CD4-positive, alpha-beta memory T cell (primary cell): ENCODE results near the gene RALGAPA2. TPM values are rescaled to one million over a fixed set of nuclear protein-coding genes. Genes with fewer than 3 reads are reported as not detected.

Experiments used
- CTCF ChIA-PET: fragments of 350-600 bp; sonication (Branson Sonifier 250); formaldehyde crosslinking; loops from one replicate; lab custom pipeline; 2021; ENCODE audit warnings: inconsistent platforms; ENCODE audit not compliant: partially characterized antibody; lab: Charles Lee
- POLR2A ChIA-PET: fragments of 350-600 bp; sonication (Branson Sonifier 250); formaldehyde crosslinking; loops from one replicate; lab custom pipeline; 2021; ENCODE audit not compliant: partially characterized antibody; lab: Charles Lee
- DNase-seq, 5 donors: peaks; one replicate each; pipeline versions ENCODE4 v3.0.0 to v3.0.0-alpha.2; 2020 to 2022; ENCODE audit warnings: mixed read lengths in 1 of 5
- H3K27ac ChIP-seq: one replicate; pipeline ENCODE4 v1.7.0; 2013; ENCODE audit warnings: low read depth, low read length
- H3K27me3 ChIP-seq: 2 replicates; pipeline ENCODE4 v1.7.0; 2013; ENCODE audit warnings: mild to moderate bottlenecking, low read length, moderate library complexity; ENCODE audit not compliant: insufficient read depth
- H3K36me3 ChIP-seq: 2 replicates; pipeline ENCODE4 v1.7.0; 2013; ENCODE audit warnings: mild to moderate bottlenecking, low read length, moderate library complexity; ENCODE audit not compliant: insufficient read depth
- H3K4me1 ChIP-seq: 2 replicates; pipeline ENCODE4 v1.7.0; 2013; ENCODE audit warnings: mild to moderate bottlenecking, low read length, moderate library complexity; ENCODE audit not compliant: insufficient read depth
- H3K4me3 ChIP-seq, 2 donors: one replicate each; pipeline ENCODE4 v1.7.0; 2013; ENCODE audit warnings: low read length in 2 of 2, mild to moderate bottlenecking in 1 of 2
- H3K9me3 ChIP-seq, 2 donors: one replicate each; pipeline ENCODE4 v1.7.0; 2013; ENCODE audit warnings: low read length in 2 of 2, control low read depth in 1 of 2; ENCODE audit not compliant: control insufficient read depth in 1 of 2
- H3K27ac Mint-ChIP-seq, 7 donors: one replicate each; pipeline ENCODE4 v1.8.0; 2020 to 2021; ENCODE audit warnings: mixed read lengths in 7 of 7, mild to moderate bottlenecking in 6 of 7, inconsistent platforms in 3 of 7, moderate library complexity in 3 of 7
- H3K27me3 Mint-ChIP-seq, 2 donors: one replicate each; pipeline ENCODE4 v1.8.0; 2020 to 2021; ENCODE audit warnings: mixed read lengths in 2 of 2
- H3K36me3 Mint-ChIP-seq, 2 donors: one replicate each; pipeline ENCODE4 v1.8.0; 2020 to 2021; ENCODE audit warnings: mixed read lengths in 2 of 2, inconsistent platforms in 1 of 2, mild to moderate bottlenecking in 1 of 2
- H3K4me1 Mint-ChIP-seq, 4 donors: one replicate each; pipeline ENCODE4 v1.8.0; 2020 to 2021; ENCODE audit warnings: mixed read lengths in 4 of 4, mild to moderate bottlenecking in 1 of 4
- H3K4me3 Mint-ChIP-seq, 8 donors: one replicate each; pipeline ENCODE4 v1.8.0; 2020 to 2021; ENCODE audit warnings: mixed read lengths in 8 of 8, mild to moderate bottlenecking in 7 of 8, moderate library complexity in 6 of 8, inconsistent platforms in 3 of 8
- H3K9me3 Mint-ChIP-seq, 8 donors: one replicate each; pipeline ENCODE4 v1.8.0; 2020 to 2021; ENCODE audit warnings: mixed read lengths in 8 of 8, mild to moderate bottlenecking in 5 of 8, inconsistent platforms in 3 of 8, moderate library complexity in 1 of 8
- intact Hi-C: fragments of 100-400 bp; cut with micrococcal nuclease; formaldehyde crosslinking; loops from one replicate; pipeline ENCODE4 v1.15.1; 2023
- polyA plus RNA-seq, 2 donors: library from polyadenylated mRNA; unstranded; fragments of 300-500 nt; fragmentation: Illumina TruSeq; gene quantifications; one replicate each; pipeline ENCODE4 v1.2.3, GENCODE V29; 2021
- total RNA-seq, 2 experiments: library from RNA; stranded (reverse); gene quantifications; one replicate each; pipeline ENCODE4 v1.2.3, GENCODE V29; 2021

The RALGAPA2 gene
- total and polyA plus RNA-seq, 4 experiments from 2014 or later: 1.6 to 36.3 (median 21.5) TPM

DNA sequence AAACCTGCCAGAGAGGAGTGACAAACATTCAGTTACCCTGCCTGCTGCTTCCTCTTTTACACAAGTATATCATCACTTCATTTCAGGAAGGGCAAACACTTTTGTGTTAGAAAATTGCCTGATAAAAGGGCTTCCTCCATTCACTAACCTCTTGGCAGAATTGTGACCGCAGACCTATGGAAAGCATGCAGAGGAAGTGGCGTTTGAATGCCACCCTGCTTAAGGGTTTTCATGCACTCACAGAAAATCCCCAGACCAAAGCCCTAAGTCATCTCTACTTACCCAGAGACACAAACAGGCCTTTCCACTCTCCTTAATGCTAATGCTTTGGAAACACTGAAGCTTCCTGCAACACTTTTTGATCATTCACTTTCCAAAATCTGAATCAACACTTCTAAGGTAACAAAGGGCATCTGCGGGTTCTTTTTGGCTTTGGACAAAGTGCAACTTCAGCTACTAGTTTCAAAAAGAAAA, 22.1 kb upstream of the RALGAPA2 start:
- H3K4me1 Mint-ChIP-seq: peaks cover 7 to 11% (median 8%) of the 10 kb centered on the region in 4 donors
- H3K36me3 Mint-ChIP-seq: no peaks in the 10 kb centered on the region
- peaks cover 6% of the 10 kb centered on the region in 2 donors for H3K27me3 Mint-ChIP-seq
- H3K4me1 ChIP-seq: peaks cover 6% of the 10 kb centered on the region
- no peak overlapping the region for H3K27ac ChIP-seq
- ChIA-PET CTCF (no interaction called here), POLR2A (no interaction called here)
- intact Hi-C loops: no loop called here
- H3K27ac Mint-ChIP-seq: peak overlapping the region in 2 of 7 donors; percentile 26 to 40
- H3K27me3 ChIP-seq: no peaks in the 10 kb centered on the region
- H3K9me3 Mint-ChIP-seq: peaks cover 0 to 1% (median 0%) of the 10 kb centered on the region in 8 donors
- no peaks in the 10 kb centered on the region for H3K9me3 ChIP-seq
- no peak overlapping the region for H3K4me3 ChIP-seq
- peak overlapping the region in 1 of 8 donors; percentile 22 for H3K4me3 Mint-ChIP-seq
- DNase-seq: peak in 1 of 5 donors; percentile 5
- no peaks in the 10 kb centered on the region for H3K36me3 ChIP-seq

DNA sequence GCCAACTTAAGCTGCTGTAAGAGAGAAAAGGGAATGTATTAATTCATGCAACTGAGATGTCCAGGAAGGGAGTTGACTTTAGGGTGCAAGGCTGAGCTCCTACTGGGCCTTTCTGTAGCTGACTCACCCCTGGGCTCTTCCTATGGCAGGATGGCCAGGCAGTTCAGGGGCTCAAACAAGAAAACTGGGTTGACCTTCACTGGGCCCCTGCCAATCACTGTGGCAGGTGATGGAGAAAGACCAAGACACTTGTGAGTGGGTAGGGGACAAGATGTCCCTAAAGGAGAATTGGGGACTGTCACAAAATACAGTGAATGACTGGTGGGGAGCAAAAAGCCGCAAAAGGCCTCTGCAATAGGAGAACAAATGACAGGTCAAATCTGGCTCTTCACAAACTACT, 21.5 kb upstream of the RALGAPA2 start:
- Histone ChIP-seq H3K27me3 (no peaks in the 10 kb centered on the region), H3K9me3 (no peaks in the 10 kb centered on the region), H3K4me3 (no peak overlapping the region), H3K36me3 (no peaks in the 10 kb centered on the region), H3K27ac (no peak overlapping the region), H3K4me1 (peaks cover 6% of the 10 kb centered on the region)
- ChIA-PET CTCF (no interaction called here), POLR2A (no interaction called here)
- H3K36me3 Mint-ChIP-seq: no peaks in the 10 kb centered on the region
- intact Hi-C loops: no loop called here
- peaks cover 4 to 6% of the 10 kb centered on the region in 2 donors for H3K27me3 Mint-ChIP-seq
- H3K27ac Mint-ChIP-seq: peak overlapping the region in 4 of 7 donors; percentile 10 to 61 (median 43)
- peaks cover 0 to 1% (median 0%) of the 10 kb centered on the region in 8 donors for H3K9me3 Mint-ChIP-seq
- H3K4me3 Mint-ChIP-seq: peak overlapping the region in 1 of 8 donors; percentile 22
- H3K4me1 Mint-ChIP-seq: peaks cover 7 to 11% (median 8%) of the 10 kb centered on the region in 4 donors
- DNase-seq: no peak

DNA sequence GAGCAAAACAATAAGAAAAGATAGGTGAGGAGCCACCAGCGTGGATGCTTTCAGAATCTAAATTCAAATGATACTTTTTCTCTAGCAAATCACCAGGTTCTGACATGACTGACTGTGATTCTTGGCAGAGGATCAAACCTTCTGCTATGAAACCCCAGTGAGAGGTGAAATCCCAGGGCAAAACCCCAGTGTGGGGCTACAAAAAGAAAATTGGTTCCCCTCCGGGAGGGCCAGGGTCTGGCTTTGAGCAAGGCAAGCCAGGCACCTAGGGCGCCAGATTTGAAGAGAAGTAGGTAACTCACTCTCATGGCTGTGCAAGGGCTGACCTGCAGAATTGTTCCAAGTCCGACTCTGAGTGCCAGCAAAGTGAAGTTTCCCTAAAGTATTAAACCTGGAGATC, 20.2 kb upstream of the RALGAPA2 start:
- peaks cover 6 to 9% of the 10 kb centered on the region in 2 donors for H3K27me3 Mint-ChIP-seq
- peaks cover 7 to 11% (median 8%) of the 10 kb centered on the region in 4 donors for H3K4me1 Mint-ChIP-seq
- POLR2A ChIA-PET: no interaction called here
- Histone ChIP-seq H3K9me3 (no peaks in the 10 kb centered on the region), H3K27ac (no peak overlapping the region), H3K27me3 (no peaks in the 10 kb centered on the region), H3K36me3 (no peaks in the 10 kb centered on the region), H3K4me1 (peaks cover 6% of the 10 kb centered on the region), H3K4me3 (no peak overlapping the region)
- no peak overlapping the region for H3K4me3 Mint-ChIP-seq
- CTCF ChIA-PET: no interaction called here
- intact Hi-C loops: no loop called here
- H3K36me3 Mint-ChIP-seq: no peaks in the 10 kb centered on the region
- DNase-seq: no peak
- H3K9me3 Mint-ChIP-seq: peaks cover 0 to 1% (median 0%) of the 10 kb centered on the region in 8 donors
- no peak overlapping the region for H3K27ac Mint-ChIP-seq

DNA sequence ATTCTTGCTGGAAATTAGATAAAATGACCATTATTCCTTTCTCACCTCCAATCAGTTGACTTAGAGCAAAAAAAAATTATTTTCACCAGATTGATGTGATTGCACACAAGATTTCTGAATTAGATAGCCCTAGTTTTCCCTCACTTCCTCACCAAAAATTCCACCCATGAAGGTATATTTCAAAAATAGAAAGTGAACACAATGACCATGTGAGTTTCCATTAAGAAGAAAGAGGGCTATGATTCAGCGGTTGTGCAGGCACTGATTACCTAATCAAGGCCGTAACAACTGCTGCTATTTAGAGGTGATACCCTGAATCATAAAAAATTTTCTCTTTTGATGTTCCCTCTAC, 19.5 kb upstream of the RALGAPA2 start:
- intact Hi-C loops: no loop called here
- peaks cover 6% of the 10 kb centered on the region for H3K4me1 ChIP-seq
- no peaks in the 10 kb centered on the region for H3K27me3 ChIP-seq
- peaks cover 7 to 11% (median 8%) of the 10 kb centered on the region in 4 donors for H3K4me1 Mint-ChIP-seq
- no peaks in the 10 kb centered on the region for H3K36me3 Mint-ChIP-seq
- H3K27ac ChIP-seq: no peak overlapping the region
- peaks cover 5 to 6% of the 10 kb centered on the region in 2 donors for H3K27me3 Mint-ChIP-seq
- no peaks in the 10 kb centered on the region for H3K36me3 ChIP-seq
- DNase-seq: no peak
- H3K4me3 Mint-ChIP-seq: no peak overlapping the region
- ChIA-PET POLR2A (no interaction called here), CTCF (no interaction called here)
- no peak overlapping the region for H3K4me3 ChIP-seq
- no peak overlapping the region for H3K27ac Mint-ChIP-seq
- H3K9me3 Mint-ChIP-seq: peaks cover 0 to 1% (median 0%) of the 10 kb centered on the region in 8 donors
- no peaks in the 10 kb centered on the region for H3K9me3 ChIP-seq

DNA sequence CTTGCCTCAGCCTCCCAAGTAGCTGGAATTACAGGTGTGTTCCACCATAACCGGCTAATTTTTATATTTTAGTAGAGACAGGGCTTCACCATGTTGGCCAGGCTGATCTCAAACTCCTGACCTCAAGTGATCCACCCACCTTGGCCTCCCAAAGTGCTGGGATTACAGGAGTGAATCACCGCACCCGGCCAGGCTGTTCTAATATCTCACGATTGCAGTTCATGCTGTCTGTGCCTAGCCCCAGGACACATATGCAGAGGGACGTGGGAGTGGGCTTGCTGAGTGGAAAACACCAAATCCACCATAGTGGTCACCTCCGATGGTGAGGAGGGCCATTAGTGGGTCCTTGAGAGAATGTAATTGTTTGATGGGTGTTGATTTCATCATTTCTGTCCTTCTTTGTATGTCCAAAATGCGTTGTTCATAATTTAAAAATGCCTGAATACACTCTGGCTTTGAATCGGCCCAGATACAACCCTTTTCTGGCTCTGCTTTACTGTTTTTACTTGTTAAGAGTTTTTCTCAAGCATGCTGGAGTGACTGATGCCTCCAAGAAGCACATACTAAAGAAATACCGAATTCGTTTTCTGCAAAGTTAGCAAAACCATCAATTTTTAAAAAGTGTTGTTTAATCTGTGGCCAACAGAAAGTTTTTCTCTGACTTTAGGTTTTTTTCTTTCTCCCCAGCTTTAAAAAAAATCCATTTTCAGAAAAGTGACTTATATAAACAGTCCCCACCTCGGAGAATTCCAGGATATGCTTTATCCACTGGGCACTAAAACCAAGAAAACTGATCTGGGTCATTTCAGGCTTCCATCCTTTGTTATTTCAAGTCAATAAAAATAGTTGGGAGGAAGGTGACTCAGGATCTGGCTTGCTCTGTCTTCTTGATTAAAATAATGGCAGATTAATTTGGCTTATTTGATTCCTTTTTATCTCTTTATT, 18.8 kb upstream of the RALGAPA2 start:
- H3K27ac Mint-ChIP-seq: no peak overlapping the region
- H3K27me3 ChIP-seq: no peaks in the 10 kb centered on the region
- no peak overlapping the region for H3K4me3 ChIP-seq
- H3K36me3 ChIP-seq: no peaks in the 10 kb centered on the region
- peaks cover 7 to 11% (median 8%) of the 10 kb centered on the region in 4 donors for H3K4me1 Mint-ChIP-seq
- no peaks in the 10 kb centered on the region for H3K9me3 ChIP-seq
- H3K4me1 ChIP-seq: peaks cover 6% of the 10 kb centered on the region
- DNase-seq: no peak
- ChIA-PET POLR2A (no interaction called here), CTCF (no interaction called here)
- H3K27me3 Mint-ChIP-seq: peaks cover 3 to 6% of the 10 kb centered on the region in 2 donors
- intact Hi-C loops: no loop called here
- no peak overlapping the region for H3K4me3 Mint-ChIP-seq
- no peaks in the 10 kb centered on the region for H3K36me3 Mint-ChIP-seq
- no peak overlapping the region for H3K27ac ChIP-seq
- peaks cover 0 to 1% (median 0%) of the 10 kb centered on the region in 8 donors for H3K9me3 Mint-ChIP-seq

DNA sequence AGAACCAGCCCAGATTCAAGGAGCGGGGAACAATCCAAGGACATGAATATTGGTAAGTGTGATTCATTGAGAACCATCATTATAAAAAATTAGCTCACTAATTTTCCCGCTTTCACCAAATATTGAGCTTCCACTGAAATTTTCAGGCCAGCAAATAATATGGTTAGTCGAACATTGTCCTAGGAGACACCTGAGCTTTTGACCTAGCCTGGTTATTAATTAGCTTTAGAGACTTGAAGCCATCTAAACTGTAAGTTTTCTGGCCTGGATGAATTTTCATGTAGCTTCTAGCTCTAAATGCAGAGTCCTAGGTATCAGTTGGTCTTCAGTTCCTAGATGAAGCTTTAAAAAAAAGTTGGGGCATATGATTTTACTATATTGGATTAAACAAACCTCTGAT, 17.1 kb upstream of the RALGAPA2 start:
- Histone ChIP-seq H3K4me1 (peaks cover 6% of the 10 kb centered on the region), H3K4me3 (no peak overlapping the region), H3K27ac (no peak overlapping the region), H3K27me3 (no peaks in the 10 kb centered on the region), H3K9me3 (no peaks in the 10 kb centered on the region), H3K36me3 (no peaks in the 10 kb centered on the region)
- H3K9me3 Mint-ChIP-seq: peaks cover 0 to 1% (median 0%) of the 10 kb centered on the region in 8 donors
- DNase-seq: no peak
- ChIA-PET POLR2A (no interaction called here), CTCF (no interaction called here)
- intact Hi-C loops: no loop called here
- H3K4me1 Mint-ChIP-seq: peaks cover 5 to 8% (median 7%) of the 10 kb centered on the region in 4 donors
- no peaks in the 10 kb centered on the region for H3K36me3 Mint-ChIP-seq
- no peak overlapping the region for H3K27ac Mint-ChIP-seq
- H3K4me3 Mint-ChIP-seq: no peak overlapping the region
- H3K27me3 Mint-ChIP-seq: peaks cover 4 to 6% of the 10 kb centered on the region in 2 donors

DNA sequence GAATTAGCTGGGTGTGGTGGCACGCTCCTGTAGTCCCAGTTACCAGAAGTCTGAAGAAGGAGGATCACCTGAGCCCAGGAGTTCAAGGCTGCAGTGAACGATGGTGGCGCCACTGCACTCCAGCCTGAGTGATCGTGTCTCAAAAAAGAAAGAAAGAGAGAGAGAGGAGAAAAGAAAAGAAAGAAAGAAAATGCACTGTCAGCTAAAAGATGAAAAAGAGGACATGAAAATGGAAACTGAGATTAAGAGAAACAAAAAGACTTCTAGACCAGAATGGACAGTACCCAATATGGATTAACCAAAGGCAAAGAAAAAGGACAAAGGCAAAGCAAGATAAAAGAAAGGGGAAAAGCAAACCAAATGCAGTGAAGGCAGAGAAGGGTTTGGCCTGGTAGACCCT, 9.0 kb upstream of the RALGAPA2 start:
- ChIA-PET POLR2A (no interaction called here), CTCF (no interaction called here)
- intact Hi-C loops: no loop called here
- no peak overlapping the region for H3K27ac ChIP-seq
- no peak overlapping the region for H3K4me3 ChIP-seq
- Mint-ChIP-seq H3K4me1 (no peaks in the 10 kb centered on the region), H3K36me3 (no peaks in the 10 kb centered on the region), H3K4me3 (no peak overlapping the region), H3K9me3 (peaks cover 0 to 2% (median 0%) of the 10 kb centered on the region in 8 donors), H3K27ac (peak overlapping the region in 1 of 7 donors; percentile 39), H3K27me3 (peaks cover 2% of the 10 kb centered on the region in 2 donors)
- no peaks in the 10 kb centered on the region for H3K27me3 ChIP-seq
- DNase-seq: no peak
- H3K4me1 ChIP-seq: no peaks in the 10 kb centered on the region
- H3K36me3 ChIP-seq: no peaks in the 10 kb centered on the region
- H3K9me3 ChIP-seq: no peaks in the 10 kb centered on the region
